Colonic mucosa (tissue), 4 donors: ENCODE data around the gene MYH11. TPM values are rescaled to one million over a fixed set of nuclear protein-coding genes. Genes with fewer than 3 reads are reported as not detected.

Experiments used
- DNase-seq: peaks from one replicate; pipeline ENCODE4 v3.0.0-alpha.2; 2020
- H3K27ac ChIP-seq: fragments of 200-600 bp; one replicate; pipeline ENCODE4 v1.8.0; 2021
- H3K27me3 ChIP-seq: fragments of 200-600 bp; one replicate; pipeline ENCODE4 v1.8.0; 2021
- H3K36me3 ChIP-seq: fragments of 200-600 bp; one replicate; pipeline ENCODE4 v1.8.0; 2021
- H3K4me1 ChIP-seq: fragments of 200-600 bp; one replicate; pipeline ENCODE4 v1.8.0; 2021; ENCODE audit warnings: mild to moderate bottlenecking
- H3K4me3 ChIP-seq: fragments of 200-600 bp; one replicate; pipeline ENCODE4 v1.8.0; 2021
- H3K9ac ChIP-seq, 2 donors: one replicate each; pipeline ENCODE4 v1.7.0; 2013; ENCODE audit warnings: control low read depth in 2 of 2, low read depth in 2 of 2, low read length in 2 of 2
- H3K9me3 ChIP-seq: fragments of 200-600 bp; one replicate; pipeline ENCODE4 v1.8.0; 2021
- CTCF ChIP-seq: fragments of 200-600 bp; IDR thresholded peaks from one replicate; pipeline ENCODE4 v1.8.0; 2022; ENCODE audit warnings: antibody characterized with exemption, mild to moderate bottlenecking
- intact Hi-C: fragments of 100-400 bp; cut with DNase I; formaldehyde crosslinking; loops from one replicate; pipeline ENCODE4 v1.14.1; 2022
- total RNA-seq, 2 donors: library from RNA; stranded (reverse); fragmentation: NEBNext Ultra II Directional in 1 of 2; extraction: Animal tissue kit (Norgen Biotek cat#: 25700) in 1 of 2; gene quantifications; one replicate each; pipeline ENCODE4 v1.2.1, GENCODE V29; 2021
- donor health status: healthy.
- donor health status: DM: no; HTN: no; CAD: no.
- donor health status: DM: no; HTN: no; CAD: no.

Gene MYH11
- total RNA-seq, 2 donors from 2014 or later = 30.0 to 770 TPM

- no peak for DNase-seq
- TF ChIP-seq CTCF = no peak
- Histone ChIP-seq H3K4me3 (no peak overlapping the region), H3K36me3 (no peaks in the 10 kb centered on the region), H3K4me1 (peaks cover 5% of the 10 kb centered on the region), H3K9ac (no peak overlapping the region), H3K27ac (no peak overlapping the region), H3K27me3 (no peaks in the 10 kb centered on the region), H3K9me3 (no peaks in the 10 kb centered on the region)
- intact Hi-C loops = no loop called here
These were observed 34.7 kb upstream of the MYH11 start for GRCh38 chr16:15891508-15891907.

DNA sequence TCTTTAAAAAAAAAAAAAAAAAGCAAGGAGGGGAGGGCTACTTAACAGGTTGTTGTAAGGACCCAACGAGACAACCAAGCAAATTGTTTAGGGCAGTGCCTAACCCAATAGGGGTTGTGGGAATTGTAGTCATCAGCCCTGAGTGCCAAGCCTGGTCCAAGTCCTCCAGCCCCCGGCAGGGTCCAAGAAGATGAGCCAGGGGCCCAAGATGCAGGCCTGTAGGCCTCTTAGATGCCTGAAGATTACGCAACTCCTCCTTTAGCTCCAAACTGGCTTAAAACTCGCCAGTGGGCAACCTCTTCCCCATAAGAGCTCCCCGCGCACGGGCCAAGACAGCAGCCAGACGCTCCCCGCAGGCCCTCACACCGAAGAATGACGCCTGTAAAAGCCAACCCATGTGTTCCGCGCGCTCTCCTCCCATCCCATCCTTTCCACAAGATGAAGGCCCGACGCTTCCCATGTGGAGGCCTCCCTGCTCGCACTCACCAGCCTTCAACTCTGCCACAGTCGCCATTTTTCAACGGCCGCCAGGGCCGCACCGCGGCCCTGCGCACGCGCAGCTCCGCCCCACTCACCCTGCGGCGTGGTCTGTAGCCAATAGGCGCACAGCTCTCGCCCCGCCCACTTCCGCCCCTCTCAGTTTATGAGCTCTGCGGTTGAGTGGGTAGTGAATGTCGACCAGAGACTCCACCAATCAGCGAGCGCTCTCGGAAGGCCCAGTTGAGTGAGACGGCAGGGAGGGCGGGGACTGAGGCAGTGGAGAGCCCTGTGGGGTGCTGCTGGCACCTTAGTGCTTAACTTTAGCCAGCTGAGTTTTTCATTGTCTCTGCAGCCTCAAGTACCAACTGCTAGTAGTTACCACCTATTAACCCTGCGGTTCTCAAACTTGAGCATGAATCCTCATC, 31.5 kb upstream of the MYH11 start, which contains the start of gene CEP20:
TSS of gene CEP20 (minus strand) at position 532 of the 905 bp plus-strand sequence. CDS start at position 514, 18 bp downstream.
- Histone ChIP-seq H3K27ac (peak within 1 kb of the TSS; percentile 73), H3K27me3 (no peaks in the 10 kb centered on the region), H3K4me3 (peak within 1 kb of the TSS; percentile 90), H3K9ac (peak within 1 kb of the TSS; percentile 71 to 96), H3K4me1 (peaks cover 5% of the 10 kb centered on the region), H3K9me3 (no peaks in the 10 kb centered on the region), H3K36me3 (no peaks in the 10 kb centered on the region)
- intact Hi-C loops = no loop called here
- TF ChIP-seq CTCF = no peak
- DNase-seq = peak; percentile 100

GRCh38 chr16:15887283-15887682, 30.5 kb upstream of the MYH11 start:
- Histone ChIP-seq H3K4me1 (peaks cover 5% of the 10 kb centered on the region), H3K9ac (peak overlapping the region in 1 of 2 donors; percentile 71), H3K4me3 (no peak overlapping the region), H3K27me3 (no peaks in the 10 kb centered on the region), H3K27ac (no peak overlapping the region), H3K36me3 (no peaks in the 10 kb centered on the region), H3K9me3 (no peaks in the 10 kb centered on the region)
- TF ChIP-seq CTCF = no peak
- intact Hi-C loops = no loop called here
- DNase-seq = no peak

GRCh38 chr16:15886078-15886477, 29.2 kb upstream of the MYH11 start:
- intact Hi-C loops = no loop called here

DNA sequence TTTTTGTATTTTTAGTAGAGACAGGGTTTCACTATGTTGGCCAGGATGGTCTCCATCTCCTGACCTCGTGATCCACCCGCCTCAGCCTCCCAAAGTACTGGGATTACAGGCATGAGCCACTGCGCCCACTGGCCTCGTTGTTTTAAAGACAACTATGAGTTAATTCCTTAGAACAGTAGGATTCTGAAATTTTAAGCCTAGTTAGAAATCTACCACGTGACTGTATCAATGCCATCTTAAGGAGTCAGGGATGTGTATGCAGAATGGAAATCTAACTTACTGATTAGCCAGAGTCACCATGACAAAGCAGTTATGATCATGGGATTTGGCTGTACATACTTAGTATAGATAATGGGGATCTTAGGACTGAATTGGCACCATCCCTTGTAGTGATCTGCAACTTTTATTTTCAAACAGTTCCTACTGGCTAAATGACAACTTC, 28.8 kb upstream of the MYH11 start:
- no peak overlapping the region for H3K9ac ChIP-seq
- no peak overlapping the region for H3K27ac ChIP-seq
- no peak for DNase-seq
- H3K27me3 ChIP-seq = no peaks in the 10 kb centered on the region
- H3K4me1 ChIP-seq = peaks cover 5% of the 10 kb centered on the region
- H3K9me3 ChIP-seq = no peaks in the 10 kb centered on the region
- no peaks in the 10 kb centered on the region for H3K36me3 ChIP-seq
- no peak for TF ChIP-seq CTCF
- intact Hi-C loops = no loop called here
- H3K4me3 ChIP-seq = no peak overlapping the region

More at GRCh38 chr16:15886078-15886477, 29.2 kb upstream of the MYH11 start:
- Histone ChIP-seq H3K4me1 (peaks cover 5% of the 10 kb centered on the region), H3K9me3 (no peaks in the 10 kb centered on the region), H3K36me3 (no peaks in the 10 kb centered on the region), H3K4me3 (no peak overlapping the region), H3K27me3 (no peaks in the 10 kb centered on the region), H3K9ac (no peak overlapping the region), H3K27ac (no peak overlapping the region)
- DNase-seq = no peak
- no peak for TF ChIP-seq CTCF
